ENCODE data around the gene MYO5C.

MYO5C gene

DNA sequence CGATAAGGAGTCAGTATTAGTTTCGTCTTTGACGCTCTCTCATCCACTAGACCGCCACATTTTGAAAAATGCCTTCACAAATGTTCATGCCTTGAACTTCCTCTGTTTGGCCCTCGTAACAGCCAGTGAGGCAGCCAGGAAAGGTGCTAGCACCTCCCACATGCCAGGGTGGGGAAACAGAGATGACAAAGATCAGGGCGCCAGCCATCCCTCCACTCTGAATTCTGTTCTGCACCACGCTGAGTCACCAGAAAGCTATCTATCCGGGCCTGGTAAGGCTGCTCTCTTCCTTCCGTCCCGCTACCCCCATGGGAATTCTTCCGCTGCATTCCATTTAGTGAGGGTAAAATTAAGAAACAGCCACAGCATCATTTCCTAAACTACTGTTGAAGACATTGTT is 151.7 kb downstream of the MYO5C start:
- DNase-seq (ENCODE audit: low spot score) = no peak

Measured in cerebellar cortex (tissue), 1 donor.